22Rv1 (cell line): Measurements from ENCODE around the gene CFAP97D1.

Source experiments
- H3K27ac ChIP-seq: fragments of 450-650 bp; 2 replicates; pipeline ENCODE4 v1.5.1; 2017
- CTCF ChIP-seq: fragments of 450-650 bp; IDR thresholded peaks from 2 replicates; pipeline ENCODE4 v1.5.1; 2017; ENCODE audit warnings: mild to moderate bottlenecking
- ZFX ChIP-seq: fragments of 450-650 bp; IDR thresholded peaks from 2 replicates; pipeline ENCODE4 v1.6.1; 2017; ENCODE audit warnings: antibody characterized with exemption, borderline replicate concordance

The CFAP97D1 gene

DNA sequence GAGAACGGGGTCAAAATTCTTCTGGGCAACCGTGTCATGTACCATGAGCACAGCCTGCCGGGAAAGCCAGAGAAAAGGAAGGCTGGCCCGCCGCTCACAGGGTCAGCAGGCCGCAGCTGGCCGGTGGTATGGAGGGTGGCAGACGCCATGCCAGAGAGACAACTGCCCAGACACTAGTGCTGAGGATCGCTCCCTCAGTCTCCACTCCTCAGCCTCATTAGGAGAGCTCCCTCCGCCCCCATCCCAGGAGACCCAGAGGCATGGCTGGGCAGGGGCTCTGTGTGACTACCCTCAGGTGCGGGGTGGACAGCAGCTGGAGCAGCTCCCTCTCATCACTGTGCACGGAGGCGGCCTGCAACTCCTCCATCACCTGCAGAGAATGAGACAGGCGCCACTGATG lies 49.5 kb downstream of the CFAP97D1 start:
- no peak for TF ChIP-seq ZFX
- H3K27ac ChIP-seq: no peak overlapping the region

- TF ChIP-seq ZFX (no peak), CTCF (no peak)
- H3K27ac ChIP-seq: no peak overlapping the region
These were observed 50.4 kb downstream of the CFAP97D1 start for GRCh38 chr17:43830510-43831140.

GRCh38 chr17:43831633-43832032 lies 51.4 kb downstream of the CFAP97D1 start:
- no peak for TF ChIP-seq CTCF
- TF ChIP-seq ZFX: no peak
- H3K27ac ChIP-seq: no peak overlapping the region

- TF ChIP-seq ZFX: no peak
- peak; percentile 11; the same call in 1 of the 2 replicates for TF ChIP-seq CTCF
- peak overlapping the region; percentile 70 for H3K27ac ChIP-seq
These were observed 52.1 kb downstream of the CFAP97D1 start for GRCh38 chr17:43832168-43832975.

- TF ChIP-seq ZFX: no peak
- TF ChIP-seq CTCF: no peak
- H3K27ac ChIP-seq: peak within 1 kb of the TSS; percentile 70
These were observed 53.0 kb downstream of the CFAP97D1 start, which contains the start of gene MPP3 for GRCh38 chr17:43832976-43833829. Gene MPP3 (minus strand): TSS chr17:43833146. CDS start chr17:43831906, 1,240 bp downstream.

GRCh38 chr17:43834106-43834505 lies 53.9 kb downstream of the CFAP97D1 start:
- TF ChIP-seq ZFX (no peak), CTCF (no peak)
- H3K27ac ChIP-seq: no peak overlapping the region
